Upper lobe of right lung (tissue), 1 donor: ENCODE measurements around the gene PDSS1. TPM values are rescaled to one million over a fixed set of nuclear protein-coding genes. Genes with fewer than 3 reads are reported as not detected.
"Not testable (repeated sequence)": the region's sequence is repeated elsewhere in the genome, so short reads cannot be mapped to it uniquely, and the experiment has no call there.

Source experiments
- ATAC-seq: fragments of 200-7000 bp; cut with Tn5 transposase; one replicate; pipeline ENCODE4 v1.9.1; 2020; ENCODE audit warnings: mild to moderate bottlenecking, moderate library complexity
- DNase-seq: peaks from one replicate; pipeline ENCODE4 v3.0.0-alpha.2; 2020
- H3K27ac ChIP-seq: fragments of 200-600 bp; one replicate; pipeline ENCODE4 v1.8.0; 2022
- H3K27me3 ChIP-seq: fragments of 200-600 bp; one replicate; pipeline ENCODE4 v1.8.0; 2022; ENCODE audit warnings: mild to moderate bottlenecking
- H3K36me3 ChIP-seq: fragments of 200-600 bp; one replicate; pipeline ENCODE4 v1.8.0; 2022
- H3K4me1 ChIP-seq: fragments of 200-600 bp; one replicate; pipeline ENCODE4 v1.8.0; 2022
- H3K4me3 ChIP-seq: fragments of 200-600 bp; one replicate; pipeline ENCODE4 v1.8.0; 2022; ENCODE audit warnings: mild to moderate bottlenecking
- H3K9me3 ChIP-seq: fragments of 200-600 bp; one replicate; pipeline ENCODE4 v1.8.0; 2022
- intact Hi-C: fragments of 100-400 bp; cut with DNase I; formaldehyde crosslinking; loops from one replicate; pipeline ENCODE4 v1.11.0; 2022
- total RNA-seq: library from RNA; stranded (reverse); fragmentation: NEBNext Ultra II Directional; extraction: Animal tissue kit (Norgen Biotek cat#: 25700); gene quantifications from one replicate; pipeline ENCODE4 v1.2.1, GENCODE V29; 2021
- TF ChIP-seq, protein P1 (sequence below): fragments of 200-600 bp; IDR thresholded peaks from one replicate; pipeline ENCODE4 v1.8.0; 2022; ENCODE audit warnings: antibody characterized with exemption
- donor health status: DM: no; HTN: yes; CAD: no; lungs with severe emphysema.

The PDSS1 gene
- total RNA-seq, 1 donor from 2014 or later = 6.2 TPM

DNA sequence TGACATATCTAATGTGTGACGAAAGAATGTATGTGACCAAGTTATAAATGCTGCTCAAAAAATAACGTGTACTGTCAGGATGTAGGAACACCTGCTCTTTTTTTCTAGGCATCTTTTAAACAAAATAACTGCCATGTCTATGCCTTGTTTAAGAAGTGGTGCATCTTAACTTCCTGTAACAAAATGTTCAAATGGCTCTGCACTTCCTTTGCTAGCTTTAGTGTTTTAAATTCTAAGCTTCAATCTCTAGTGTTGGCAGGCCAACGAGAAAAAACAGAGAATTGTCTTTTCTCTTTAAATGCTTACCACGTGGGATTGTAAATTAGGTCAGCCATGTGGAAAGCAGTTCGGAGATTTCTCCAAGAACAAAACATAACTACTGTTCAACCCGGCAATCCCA lies 14.6 kb upstream of the PDSS1 start:
- no peak overlapping the region for H3K4me3 ChIP-seq
- intact Hi-C loops = no loop called here
- ATAC-seq = no peak
- DNase-seq = no peak
- TF ChIP-seq, protein P1, sequence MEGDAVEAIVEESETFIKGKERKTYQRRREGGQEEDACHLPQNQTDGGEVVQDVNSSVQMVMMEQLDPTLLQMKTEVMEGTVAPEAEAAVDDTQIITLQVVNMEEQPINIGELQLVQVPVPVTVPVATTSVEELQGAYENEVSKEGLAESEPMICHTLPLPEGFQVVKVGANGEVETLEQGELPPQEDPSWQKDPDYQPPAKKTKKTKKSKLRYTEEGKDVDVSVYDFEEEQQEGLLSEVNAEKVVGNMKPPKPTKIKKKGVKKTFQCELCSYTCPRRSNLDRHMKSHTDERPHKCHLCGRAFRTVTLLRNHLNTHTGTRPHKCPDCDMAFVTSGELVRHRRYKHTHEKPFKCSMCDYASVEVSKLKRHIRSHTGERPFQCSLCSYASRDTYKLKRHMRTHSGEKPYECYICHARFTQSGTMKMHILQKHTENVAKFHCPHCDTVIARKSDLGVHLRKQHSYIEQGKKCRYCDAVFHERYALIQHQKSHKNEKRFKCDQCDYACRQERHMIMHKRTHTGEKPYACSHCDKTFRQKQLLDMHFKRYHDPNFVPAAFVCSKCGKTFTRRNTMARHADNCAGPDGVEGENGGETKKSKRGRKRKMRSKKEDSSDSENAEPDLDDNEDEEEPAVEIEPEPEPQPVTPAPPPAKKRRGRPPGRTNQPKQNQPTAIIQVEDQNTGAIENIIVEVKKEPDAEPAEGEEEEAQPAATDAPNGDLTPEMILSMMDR = no peak
- H3K4me1 ChIP-seq = peaks cover 3% of the 10 kb centered on the region
- no peaks in the 10 kb centered on the region for H3K36me3 ChIP-seq
- no peaks in the 10 kb centered on the region for H3K9me3 ChIP-seq
- H3K27ac ChIP-seq = no peak overlapping the region
- H3K27me3 ChIP-seq = peaks cover 5% of the 10 kb centered on the region

DNA sequence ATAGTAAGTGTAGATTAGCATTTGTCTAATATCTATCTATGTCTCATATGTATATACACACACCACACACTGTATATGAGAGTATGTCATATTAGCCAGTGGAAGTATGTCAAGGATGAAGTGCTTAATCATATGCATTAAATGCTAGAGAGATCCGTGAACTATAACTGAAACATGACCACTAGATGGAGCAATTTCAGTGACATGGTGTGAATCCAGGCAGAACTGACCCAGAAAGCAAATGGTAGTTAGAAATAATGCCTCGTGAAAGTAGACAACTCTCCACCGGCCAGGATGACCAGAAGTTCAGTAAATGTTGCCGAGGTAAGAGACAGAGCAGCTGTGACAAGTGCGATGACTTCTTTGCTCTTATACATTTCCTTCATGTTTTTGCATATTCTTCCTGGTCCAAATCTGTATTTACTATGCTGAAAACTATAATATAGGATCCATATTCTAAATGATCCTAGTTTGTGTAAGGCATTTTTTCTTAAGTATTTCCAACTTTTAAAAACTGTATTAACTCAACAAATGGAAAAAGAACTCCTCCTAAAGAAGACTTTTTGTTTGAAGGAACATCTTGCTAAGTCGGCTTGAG lies 12.7 kb upstream of the PDSS1 start:
- DNase-seq, H3K36me3 ChIP-seq, H3K9me3 ChIP-seq, H3K4me3 ChIP-seq, intact Hi-C loops, H3K27me3 ChIP-seq, H3K27ac ChIP-seq, H3K4me1 ChIP-seq: not testable (repeated sequence)
- TF ChIP-seq, protein P1 = peak; percentile 64
- ATAC-seq = peak; percentile 97

DNA sequence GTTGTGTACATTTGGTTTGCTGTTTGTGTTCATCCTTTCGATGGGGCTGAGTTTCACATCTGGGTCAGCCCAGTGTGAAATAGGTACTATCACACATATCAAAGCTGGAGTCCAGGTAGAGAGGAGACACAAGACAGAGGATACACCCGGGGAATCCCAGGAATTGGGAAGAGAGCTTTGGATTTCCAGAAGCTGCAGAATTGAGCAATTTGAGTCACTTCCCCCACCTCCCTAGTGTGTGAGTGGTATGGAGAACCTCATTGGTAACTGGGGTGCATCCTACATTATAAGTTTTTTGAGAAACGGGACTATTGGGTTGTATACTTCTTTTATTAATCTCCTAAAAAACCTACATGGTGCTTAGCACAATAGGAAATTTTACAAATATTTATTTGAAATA lies 12.1 kb upstream of the PDSS1 start:
- no peaks in the 10 kb centered on the region for H3K36me3 ChIP-seq
- intact Hi-C loops = no loop called here
- H3K4me3 ChIP-seq = no peak overlapping the region
- H3K9me3 ChIP-seq = no peaks in the 10 kb centered on the region
- TF ChIP-seq, protein P1 = no peak
- peaks cover 5% of the 10 kb centered on the region for H3K27me3 ChIP-seq
- H3K27ac ChIP-seq = no peak overlapping the region
- DNase-seq (no peak), ATAC-seq (no peak)
- H3K4me1 ChIP-seq = peaks cover 3% of the 10 kb centered on the region

DNA sequence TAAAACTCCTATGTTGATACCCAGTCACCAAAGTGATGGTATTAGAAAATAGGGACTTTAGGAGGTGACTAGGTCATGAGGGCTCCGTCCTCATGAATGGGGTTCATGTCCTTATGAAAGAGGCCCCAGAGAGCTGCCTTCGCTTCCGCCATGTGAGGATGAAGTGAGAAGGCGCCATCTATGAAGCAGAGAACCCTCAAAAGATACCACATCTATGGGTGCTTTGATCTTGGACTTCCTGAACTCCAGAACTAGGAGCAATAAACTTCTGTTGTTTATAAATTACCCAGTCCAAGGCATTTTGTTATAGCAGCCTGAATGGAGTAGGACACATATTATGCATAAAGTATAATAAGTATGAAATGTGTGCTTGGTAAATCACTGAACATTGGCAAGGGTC lies 8.1 kb upstream of the PDSS1 start:
- no peak overlapping the region for H3K4me3 ChIP-seq
- H3K36me3 ChIP-seq = no peaks in the 10 kb centered on the region
- no peaks in the 10 kb centered on the region for H3K9me3 ChIP-seq
- ATAC-seq (no peak), DNase-seq (no peak)
- peaks cover 16% of the 10 kb centered on the region for H3K27me3 ChIP-seq
- peaks cover 3% of the 10 kb centered on the region for H3K4me1 ChIP-seq
- TF ChIP-seq, protein P1 = no peak
- no peak overlapping the region for H3K27ac ChIP-seq
- intact Hi-C loops = no loop called here

DNA sequence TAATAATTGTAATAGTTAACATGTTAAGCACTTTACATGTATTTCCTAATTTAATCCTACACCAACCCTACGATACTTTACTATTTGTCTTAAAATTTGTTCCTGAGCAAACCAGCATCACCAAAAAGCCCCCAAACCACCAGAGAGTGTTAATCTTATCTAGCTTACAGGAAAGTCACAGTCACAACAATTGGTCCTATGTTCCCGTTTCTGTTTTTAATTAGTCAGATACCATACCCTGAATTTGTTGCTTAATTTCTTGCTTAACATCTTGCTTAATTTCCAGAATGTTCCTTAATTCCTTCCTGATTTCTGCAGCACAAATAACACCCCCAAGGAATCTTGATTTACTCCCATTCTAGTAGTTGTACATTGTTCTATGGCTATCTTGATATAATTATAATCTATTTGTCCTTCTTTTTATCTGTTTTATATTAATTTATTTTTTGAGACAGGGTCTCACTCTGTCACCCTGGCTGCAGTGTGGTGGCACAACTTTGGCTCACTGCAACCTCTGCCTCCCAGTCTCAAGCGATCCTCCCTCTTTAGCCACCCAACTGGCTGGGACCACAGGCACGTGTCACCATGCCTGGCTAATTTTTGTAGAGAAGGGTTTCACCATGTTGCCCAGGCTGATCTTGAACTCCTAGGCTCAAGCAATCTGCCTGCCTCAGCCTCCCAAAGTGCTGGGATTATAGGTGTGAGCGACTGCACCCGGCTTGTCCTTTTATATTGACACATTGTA lies 6.6 kb upstream of the PDSS1 start:
- H3K27ac ChIP-seq = no peak overlapping the region
- H3K4me1 ChIP-seq = no peaks in the 10 kb centered on the region
- intact Hi-C loops = no loop called here
- ATAC-seq = peak; percentile 48
- H3K27me3 ChIP-seq = peaks cover 10% of the 10 kb centered on the region
- H3K4me3 ChIP-seq = no peak overlapping the region
- H3K36me3 ChIP-seq = no peaks in the 10 kb centered on the region
- no peak for DNase-seq
- H3K9me3 ChIP-seq = no peaks in the 10 kb centered on the region
- TF ChIP-seq, protein P1 = no peak

DNA sequence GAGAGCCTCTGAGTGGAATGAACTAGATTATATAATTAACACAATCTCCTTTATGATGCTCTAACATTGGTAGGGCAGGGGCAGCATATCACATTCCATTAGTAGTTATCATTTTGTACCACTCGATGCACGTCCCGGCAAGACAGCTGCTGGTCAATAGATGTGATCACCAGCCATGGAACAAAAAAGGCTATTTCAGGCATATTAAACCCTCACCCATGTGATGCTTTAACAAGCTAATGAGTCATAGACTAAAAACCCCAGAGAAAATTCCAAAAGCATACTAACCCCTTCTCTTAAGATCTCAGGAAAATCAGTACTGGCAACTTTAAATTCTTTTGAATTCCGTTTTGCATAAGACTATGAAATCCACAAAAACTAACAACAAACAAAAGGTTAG lies 3.0 kb upstream of the PDSS1 start:
- ATAC-seq, intact Hi-C loops, DNase-seq, H3K27ac ChIP-seq, H3K9me3 ChIP-seq, H3K36me3 ChIP-seq, H3K4me3 ChIP-seq: not testable (repeated sequence)
- H3K27me3 ChIP-seq = peaks cover 10% of the 10 kb centered on the region
- peaks cover 14% of the 10 kb centered on the region for H3K4me1 ChIP-seq
